Activated CD4-positive, alpha-beta T cell treated with anti-CD3 and anti-CD28 coated beads for 24 hours (primary cell): Measurements from ENCODE around the gene MUC5AC.

Experiments used
- DNase-seq, 2 donors: peaks; one replicate each; pipeline ENCODE4 v3.0.0-alpha.2; 2020; ENCODE audit warnings: low read depth in 2 of 2

The MUC5AC gene

GRCh38 chr11:1194977-1195681 is 37.4 kb downstream of the MUC5AC start:
- no peak for DNase-seq

- no peak for DNase-seq
Measured at GRCh38 chr11:1195682-1196515, 38.1 kb downstream of the MUC5AC start.

- no peak for DNase-seq
Measured at GRCh38 chr11:1196516-1197391, 39.0 kb downstream of the MUC5AC start.

DNA sequence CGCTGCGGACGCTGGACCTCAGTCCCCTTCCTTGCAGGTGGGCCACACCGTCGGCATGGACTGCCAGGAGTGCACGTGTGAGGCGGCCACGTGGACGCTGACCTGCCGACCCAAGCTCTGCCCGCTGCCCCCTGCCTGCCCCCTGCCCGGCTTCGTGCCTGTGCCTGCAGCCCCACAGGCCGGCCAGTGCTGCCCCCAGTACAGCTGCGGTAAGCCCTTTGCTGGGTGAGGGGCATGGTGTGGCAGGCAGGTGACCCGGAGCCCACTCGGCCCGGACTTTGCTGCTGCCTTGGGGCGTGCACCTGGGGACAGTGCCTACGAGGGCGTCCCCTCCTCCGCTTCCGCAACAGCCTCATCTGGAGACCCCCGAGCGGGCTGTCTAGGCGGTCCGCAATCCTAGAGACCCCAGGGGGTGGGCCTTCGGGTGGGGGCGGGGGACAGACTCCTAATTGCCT is 39.7 kb downstream of the MUC5AC start:
- DNase-seq, result no peak

DNA sequence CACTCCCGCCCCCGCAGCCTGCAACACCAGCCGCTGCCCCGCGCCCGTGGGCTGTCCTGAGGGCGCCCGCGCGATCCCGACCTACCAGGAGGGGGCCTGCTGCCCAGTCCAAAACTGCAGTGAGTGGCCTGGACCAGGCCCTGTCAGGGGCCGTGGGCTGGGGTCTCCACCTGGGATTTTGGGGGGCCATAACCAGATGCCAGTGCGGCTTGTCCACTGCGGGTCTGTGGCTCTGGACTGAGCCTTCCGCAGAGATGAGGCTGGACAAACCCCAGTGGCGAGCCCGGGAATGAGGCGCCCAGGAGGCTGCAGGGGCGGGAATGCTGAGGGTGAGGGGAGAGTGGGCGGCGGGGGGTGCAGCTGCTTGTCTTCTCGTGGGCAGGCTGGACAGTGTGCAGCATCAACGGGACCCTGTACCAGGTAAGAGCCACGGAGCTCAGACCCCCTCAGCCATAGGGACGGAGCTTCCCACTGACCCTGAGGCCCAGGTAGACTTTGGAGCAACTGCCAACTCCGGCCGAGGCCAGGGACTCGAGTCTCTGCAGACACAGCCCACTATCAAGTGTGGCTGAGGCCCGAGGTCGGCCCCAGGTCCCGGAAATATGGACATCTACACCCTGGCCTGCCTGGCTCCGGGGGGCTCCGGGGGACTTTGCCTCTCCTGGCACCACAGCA is 40.3 kb downstream of the MUC5AC start:
- no peak for DNase-seq

DNA sequence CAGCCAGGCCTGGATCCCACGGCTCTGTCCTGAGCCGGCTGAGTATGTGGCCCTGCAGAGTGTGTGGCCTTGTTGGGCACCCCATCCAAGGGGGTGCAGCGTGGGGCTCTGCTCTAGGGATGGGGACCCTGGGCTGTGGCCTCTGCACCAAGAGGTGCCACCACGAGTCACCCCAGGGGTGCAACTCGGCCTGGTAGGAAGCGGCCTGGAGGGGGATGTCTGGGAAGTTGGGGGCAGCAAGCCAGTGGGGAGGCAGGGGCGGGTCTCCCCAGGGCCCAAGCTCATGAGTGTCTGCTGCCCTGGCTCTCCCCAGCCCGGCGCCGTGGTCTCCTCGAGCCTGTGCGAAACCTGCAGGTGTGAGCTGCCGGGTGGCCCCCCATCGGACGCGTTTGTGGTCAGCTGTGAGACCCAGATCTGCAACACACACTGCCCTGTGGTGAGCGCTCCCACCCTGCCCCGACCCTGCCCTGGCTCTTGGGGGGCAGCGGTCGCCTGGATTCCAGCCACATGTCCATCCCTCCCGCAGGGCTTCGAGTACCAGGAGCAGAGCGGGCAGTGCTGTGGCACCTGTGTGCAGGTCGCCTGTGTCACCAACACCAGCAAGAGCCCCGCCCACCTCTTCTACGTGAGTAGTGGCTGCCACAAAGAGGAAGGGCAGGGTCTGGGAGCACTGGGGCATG is 40.9 kb downstream of the MUC5AC start:
- no peak for DNase-seq

- DNase-seq, result no peak
Measured at GRCh38 chr11:1199241-1199750, 41.5 kb downstream of the MUC5AC start.

- DNase-seq, result no peak
Measured at GRCh38 chr11:1199751-1200610, 42.2 kb downstream of the MUC5AC start.

DNA sequence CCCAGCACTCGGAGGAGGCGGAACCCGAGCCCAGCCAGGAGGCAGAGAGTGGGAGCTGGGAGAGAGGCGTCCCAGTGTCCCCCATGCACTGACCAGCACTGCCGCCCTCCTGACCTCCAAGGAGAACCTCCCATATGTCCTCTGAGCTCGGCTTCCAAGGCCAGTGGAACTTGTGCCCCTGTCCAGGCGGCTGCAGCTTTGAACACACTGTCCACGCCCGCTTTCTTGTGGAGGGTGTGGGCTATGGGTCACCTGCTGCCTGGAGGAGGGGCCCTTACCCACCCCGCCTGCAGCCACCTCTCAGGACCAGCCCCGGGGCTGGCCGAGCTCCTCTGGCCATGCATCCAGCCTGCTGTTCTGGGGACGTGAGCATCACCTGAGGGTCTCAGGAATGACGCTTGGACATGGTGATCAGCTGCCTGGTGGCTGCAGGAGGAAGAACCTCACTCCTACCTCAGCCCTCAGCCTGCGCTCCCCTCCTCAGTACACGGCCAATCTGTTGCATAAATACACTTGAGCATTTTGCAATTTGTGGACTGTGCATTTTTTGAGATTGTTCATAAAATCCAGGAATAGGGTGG is 42.9 kb downstream of the MUC5AC start:
- no peak for DNase-seq

GRCh38 chr11:1201395-1202153 is 43.8 kb downstream of the MUC5AC start:
- no peak for DNase-seq

DNA sequence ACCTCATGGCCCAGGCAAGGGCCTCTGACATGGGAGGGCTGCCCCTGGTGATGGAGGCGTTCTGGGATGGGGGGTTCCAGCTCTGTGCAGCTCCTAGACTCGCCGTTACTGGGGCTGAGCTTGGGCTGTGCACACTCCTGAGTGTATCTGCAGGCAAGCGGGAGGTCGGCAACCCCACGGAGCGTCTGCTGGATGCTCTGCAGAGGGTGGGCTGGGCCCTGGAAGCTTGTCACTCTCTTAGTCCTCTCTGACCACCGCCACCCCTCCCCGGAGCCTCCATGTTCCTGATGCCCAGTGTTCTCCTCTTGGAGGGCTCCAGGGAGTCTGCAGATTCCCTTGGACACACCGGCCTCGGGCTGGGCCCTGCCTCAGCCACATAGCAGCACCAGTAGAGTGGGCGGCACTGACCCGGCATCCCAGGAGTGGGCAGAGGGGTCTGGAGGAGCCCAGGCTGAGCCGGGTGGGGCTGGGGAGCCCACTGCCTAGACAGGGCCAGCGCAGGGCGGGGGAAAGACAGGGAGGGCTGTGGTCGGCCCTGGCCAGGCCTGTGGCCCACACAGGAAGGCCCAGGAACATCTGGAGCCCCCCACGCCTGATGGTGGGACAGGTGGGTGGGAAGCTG is 44.5 kb downstream of the MUC5AC start:
- DNase-seq, result no peak

- DNase-seq, result peak; percentile 51 to 57
Measured at GRCh38 chr11:1202776-1203504, 45.2 kb downstream of the MUC5AC start.

DNA sequence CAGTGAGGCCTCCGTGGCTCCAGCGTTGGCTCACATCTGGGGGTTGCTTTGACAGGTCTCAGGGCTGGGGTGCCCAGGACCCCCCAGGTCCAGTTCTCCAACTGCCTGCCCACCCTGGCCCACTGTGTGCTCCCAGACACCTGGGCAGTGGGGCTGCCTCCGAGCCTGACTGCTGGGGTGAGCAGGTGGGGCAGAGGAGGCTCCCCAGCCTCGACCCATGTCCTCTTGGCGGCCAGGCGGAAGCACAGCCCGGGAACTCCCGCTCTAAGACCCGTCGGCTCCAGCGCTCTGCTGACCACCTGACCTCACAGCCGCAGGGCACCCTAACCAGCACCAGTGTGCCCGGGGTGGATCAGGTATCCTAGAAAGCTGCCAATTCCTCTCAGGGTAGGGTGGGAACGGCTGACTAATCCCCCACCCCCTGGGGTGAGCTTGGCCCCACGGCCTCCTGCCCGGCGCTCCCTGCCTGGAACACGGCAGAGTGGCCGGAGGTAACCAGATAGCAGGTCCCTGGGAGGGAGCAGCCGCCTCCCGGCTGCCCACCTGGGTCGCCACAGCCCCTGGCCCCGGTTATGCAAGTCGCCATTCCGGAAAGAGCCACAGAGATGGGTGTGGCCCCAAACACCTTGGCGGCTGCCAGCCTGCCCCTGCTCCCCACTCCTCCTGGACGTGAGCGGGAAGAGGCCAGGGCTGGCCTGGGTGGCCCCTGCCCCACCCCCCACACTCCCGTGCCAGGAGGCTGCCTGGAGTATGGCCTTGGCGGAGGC is 45.9 kb downstream of the MUC5AC start:
- no peak for DNase-seq

DNA sequence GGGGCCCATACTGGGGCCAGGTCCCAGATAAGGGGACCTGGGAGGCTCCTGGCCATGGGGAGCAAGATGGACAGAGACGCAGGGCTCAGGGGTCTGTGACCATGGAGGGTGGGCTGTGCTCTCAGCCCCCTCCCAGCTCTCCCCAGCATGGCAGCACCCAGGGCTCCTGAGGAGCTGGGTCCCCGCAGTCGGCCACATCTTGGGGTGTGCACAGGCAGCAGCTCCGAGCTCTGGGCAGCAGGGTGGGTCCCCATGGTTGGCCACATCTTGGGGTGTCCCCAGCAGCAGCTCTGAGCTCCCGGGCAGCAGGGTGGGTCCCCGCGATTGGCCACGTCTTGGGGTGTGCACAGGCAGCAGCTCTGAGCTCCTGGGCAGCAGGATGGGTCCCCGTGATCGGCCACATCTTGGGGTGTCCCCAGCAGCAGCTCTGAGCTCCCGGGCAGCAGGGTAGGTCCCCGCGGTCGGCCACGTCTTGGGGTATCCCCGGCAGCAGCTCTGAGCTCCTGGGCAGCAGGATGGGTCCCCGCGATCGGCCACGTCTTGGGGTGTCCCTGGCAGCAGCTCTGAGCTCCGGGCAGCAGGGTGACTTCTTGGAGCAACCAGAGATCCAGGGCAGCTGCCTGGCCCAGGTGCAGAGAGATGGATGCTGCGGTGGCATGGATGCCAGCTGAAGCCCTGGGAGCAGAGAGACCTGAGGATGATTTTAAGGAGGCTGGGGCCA is 46.8 kb downstream of the MUC5AC start:
- DNase-seq, result no peak

- no peak for DNase-seq
Measured at GRCh38 chr11:1205121-1205986, 47.6 kb downstream of the MUC5AC start.
